GM18526 (cell line): ENCODE measurements around the gene RARG.

Experiments
- POLR2A ChIP-seq: IDR thresholded peaks from 3 replicates; pipeline ENCODE4 v1.6.1; 2011; ENCODE audit not compliant: insufficient read length; ENCODE audit errors: extremely low read depth

Gene RARG

DNA sequence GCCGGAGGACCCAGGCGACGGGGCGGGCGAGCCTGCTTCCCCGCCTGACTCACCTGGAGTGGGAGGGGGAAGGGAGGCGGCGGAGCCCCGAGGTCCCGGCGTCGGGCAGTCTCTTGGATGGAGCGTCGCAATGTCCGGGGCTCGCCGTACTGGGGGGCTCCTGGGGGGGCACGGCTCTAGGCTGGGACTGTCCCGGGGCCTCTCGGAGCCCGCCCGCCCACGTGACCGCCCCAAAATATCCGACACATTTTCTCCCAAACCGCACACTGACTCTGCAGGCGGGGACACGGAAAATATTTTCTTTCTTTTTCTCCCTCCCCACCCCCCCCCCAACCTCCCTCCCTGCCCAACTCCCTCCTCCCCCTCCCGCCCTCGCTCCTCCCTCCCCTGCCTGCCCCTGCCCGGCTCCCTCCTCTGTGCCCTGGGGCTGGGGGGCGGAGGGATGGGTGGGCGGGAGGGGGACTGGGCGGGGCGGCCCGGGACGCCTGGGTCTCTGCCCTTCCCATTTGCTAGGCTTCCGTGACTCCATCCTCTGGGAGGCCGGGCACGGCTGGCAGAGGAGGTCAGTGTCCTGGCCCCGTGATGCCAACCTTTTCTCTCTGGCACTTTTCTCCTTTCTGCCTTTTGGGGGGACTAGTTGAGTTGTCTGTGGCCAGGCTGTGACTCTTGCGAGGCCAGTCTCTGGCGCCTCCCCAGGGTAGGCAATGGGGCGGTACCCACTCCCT lies at the start of gene RARG:
TSS of gene RARG (minus strand) at position 289 of the 725 bp plus-strand sequence. CDS start 4,664 bp downstream, outside the sequence.
- TF ChIP-seq POLR2A: no peak

DNA sequence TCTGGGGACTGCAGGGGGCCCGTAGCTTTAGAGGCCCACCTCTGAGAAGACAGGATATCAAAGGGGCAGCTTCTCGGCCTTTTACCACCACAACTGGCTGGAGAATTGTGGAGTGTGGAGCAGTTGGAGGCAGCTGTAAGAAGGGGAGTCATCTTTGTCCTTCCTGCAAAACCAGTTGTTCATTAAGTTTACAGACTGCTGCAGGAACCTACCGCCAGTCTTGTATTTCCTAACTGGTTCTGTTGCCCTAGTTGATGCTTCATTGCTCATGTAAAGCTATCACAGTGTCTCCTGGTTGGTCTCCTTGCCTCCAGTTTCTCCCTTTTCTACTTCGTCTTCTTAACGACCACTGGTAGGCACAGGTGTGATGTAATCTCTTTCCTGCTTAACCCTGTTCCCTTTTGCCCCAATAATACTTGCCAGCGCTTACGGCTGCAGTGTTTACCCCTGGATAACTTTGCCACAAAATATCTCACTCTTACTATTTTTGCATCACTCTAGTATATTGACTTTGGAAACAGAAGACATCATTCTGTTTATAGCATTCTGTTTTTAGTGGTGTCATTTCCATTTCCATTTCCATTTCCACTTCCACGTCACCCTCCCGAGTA lies 48.0 kb upstream of the RARG start:
- no peak for TF ChIP-seq POLR2A

GRCh38 chr12:53279283-53279869 lies 47.4 kb upstream of the RARG start:
- TF ChIP-seq POLR2A: no peak

- no peak for TF ChIP-seq POLR2A
Observed at GRCh38 chr12:53277981-53278380, 46.0 kb upstream of the RARG start.

- no peak for TF ChIP-seq POLR2A
Observed at GRCh38 chr12:53276511-53276910, 44.5 kb upstream of the RARG start.

- TF ChIP-seq POLR2A: no peak
Observed at GRCh38 chr12:53274445-53274844, 42.4 kb upstream of the RARG start.

GRCh38 chr12:53268630-53269562 lies 36.9 kb upstream of the RARG start:
- no peak for TF ChIP-seq POLR2A

- TF ChIP-seq POLR2A: peak; percentile 44
Observed at GRCh38 chr12:53267999-53268629, 36.1 kb upstream of the RARG start, which contains the start of gene ESPL1. Gene ESPL1, plus strand, starts transcription at chr12:53268299. Its CDS starts 468 bp downstream, at chr12:53268767.

DNA sequence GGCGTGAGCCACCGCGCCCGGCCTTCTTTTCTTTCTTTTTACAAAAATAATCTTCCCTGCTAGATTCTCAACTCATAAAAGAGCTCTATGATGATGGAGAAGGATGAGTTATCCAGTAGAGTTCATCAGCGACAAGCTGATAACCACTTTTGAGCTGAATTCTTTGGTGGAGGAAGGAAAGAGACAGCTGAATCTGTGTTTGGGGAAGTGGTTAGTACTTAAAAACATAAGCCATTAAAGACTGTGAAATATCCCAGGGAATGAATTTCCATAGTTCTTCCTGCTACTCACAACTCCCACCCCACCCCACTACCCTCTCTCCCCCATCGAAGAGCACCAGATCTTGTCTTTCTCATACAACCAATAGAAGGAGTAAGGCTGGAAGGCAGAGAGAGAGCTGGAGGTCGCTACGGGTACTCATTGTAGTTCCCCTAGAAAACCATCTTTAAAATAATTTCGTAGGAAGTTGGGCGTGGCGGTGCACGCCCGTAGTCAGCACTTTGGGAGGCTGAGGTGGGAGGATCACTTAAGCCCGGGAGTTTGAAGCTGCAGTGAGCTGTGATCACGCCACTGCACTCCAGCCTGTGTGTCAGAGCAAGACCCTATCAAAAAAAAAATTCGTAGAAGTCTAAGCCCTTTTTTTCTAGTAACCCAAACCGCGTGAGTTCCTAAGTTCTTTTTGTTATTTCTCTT lies 35.4 kb upstream of the RARG start:
- no peak for TF ChIP-seq POLR2A

GRCh38 chr12:53265783-53266182 lies 33.8 kb upstream of the RARG start:
- no peak for TF ChIP-seq POLR2A

DNA sequence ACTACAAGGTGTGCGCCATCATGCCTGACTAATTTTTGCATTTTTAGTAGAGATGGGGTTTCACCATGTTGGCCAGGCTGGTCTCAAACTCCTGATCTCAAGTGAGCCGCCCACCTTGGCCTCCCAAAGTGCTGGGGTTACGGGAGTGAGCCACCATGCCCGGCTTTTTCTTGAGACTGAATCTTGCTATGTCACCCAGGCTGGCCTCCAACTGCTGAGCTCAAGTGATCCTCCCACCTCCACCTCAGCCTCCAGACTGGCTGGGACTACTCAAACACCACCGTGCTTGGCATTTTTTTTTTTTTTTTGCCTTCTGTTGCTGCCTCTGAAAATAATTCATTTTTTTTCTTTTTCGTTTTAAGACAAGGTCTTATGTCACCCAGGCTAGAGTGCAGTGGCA lies 27.9 kb upstream of the RARG start:
- TF ChIP-seq POLR2A: no peak

GRCh38 chr12:53258541-53259539 lies 26.8 kb upstream of the RARG start:
- no peak for TF ChIP-seq POLR2A

- TF ChIP-seq POLR2A: no peak
Observed at GRCh38 chr12:53255996-53256395, 24.0 kb upstream of the RARG start.
